Large intestine (tissue), 3 donors: ENCODE data around the gene KCNC4. TPM values are rescaled to one million over a fixed set of nuclear protein-coding genes. Genes with fewer than 3 reads are reported as not detected.

Experiments used
- DNase-seq, 2 donors: peaks; one replicate each; pipeline versions ENCODE4 v3.0.0 to v3.0.0-alpha.2; 2013
- H3K27ac ChIP-seq: one replicate; pipeline ENCODE4 v1.5.1; 2013; ENCODE audit warnings: low read length
- H3K27me3 ChIP-seq: 2 replicates; pipeline ENCODE4 v1.6.1; 2013; ENCODE audit warnings: low read length; ENCODE audit not compliant: control insufficient read depth, insufficient read depth
- H3K36me3 ChIP-seq: 2 replicates; pipeline ENCODE4 v1.6.1; 2013; ENCODE audit warnings: low read length; ENCODE audit not compliant: control insufficient read depth, insufficient read depth
- H3K4me1 ChIP-seq: one replicate; pipeline ENCODE4 v1.6.1; 2013; ENCODE audit warnings: low read length; ENCODE audit not compliant: control insufficient read depth, insufficient read depth
- H3K4me3 ChIP-seq: one replicate; pipeline ENCODE4 v1.5.1; 2013; ENCODE audit warnings: low read length
- H3K9me3 ChIP-seq: one replicate; pipeline ENCODE4 v1.6.1; 2013; ENCODE audit warnings: mild to moderate bottlenecking, low read depth, low read length, moderate library complexity; ENCODE audit not compliant: control insufficient read depth
- WGBS: methylation state at CpG from one replicate; pipeline ENCODE4 v1.1.5; 2013; ENCODE audit warnings: low lambda C conversion rate; ENCODE audit not compliant: insufficient coverage; 5-methylcytosine and 5-hydroxymethylcytosine counted together
- polyA plus RNA-seq: library from polyadenylated mRNA; unstranded; fragments of 120-200 nt; gene quantifications from one replicate; pipeline ENCODE4 v1.2.1, GENCODE V29; 2013

Gene KCNC4
- polyA plus RNA-seq, 1 donor: 3.5 TPM

DNA sequence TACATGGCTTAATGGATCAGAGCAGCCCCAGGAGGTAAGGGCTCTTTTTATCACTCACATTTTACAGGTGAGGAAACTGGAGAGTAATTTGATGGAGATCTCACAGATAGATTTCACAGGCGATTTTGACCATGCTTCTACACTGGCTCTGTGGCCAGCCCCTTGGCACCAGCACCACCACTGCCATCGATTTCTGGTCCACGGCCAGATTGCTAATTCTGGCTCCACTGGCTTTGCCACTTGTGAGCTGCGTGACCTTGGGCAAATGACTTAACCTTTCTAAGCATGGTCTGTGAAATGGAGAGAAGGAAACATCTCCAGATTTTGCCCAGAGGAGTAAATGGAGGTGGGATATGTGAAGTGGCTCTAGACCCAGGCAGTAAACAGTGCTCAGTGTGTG lies 32.6 kb downstream of the KCNC4 start:
- Histone ChIP-seq H3K36me3 (no peaks in the 10 kb centered on the region), H3K4me1 (no peaks in the 10 kb centered on the region), H3K27ac (no peak overlapping the region), H3K9me3 (no peaks in the 10 kb centered on the region), H3K27me3 (peaks cover 3% of the 10 kb centered on the region), H3K4me3 (no peak overlapping the region)
- WGBS: no CpG with 5 or more reads among the region's 4 CpGs
- DNase-seq: no peak

DNA sequence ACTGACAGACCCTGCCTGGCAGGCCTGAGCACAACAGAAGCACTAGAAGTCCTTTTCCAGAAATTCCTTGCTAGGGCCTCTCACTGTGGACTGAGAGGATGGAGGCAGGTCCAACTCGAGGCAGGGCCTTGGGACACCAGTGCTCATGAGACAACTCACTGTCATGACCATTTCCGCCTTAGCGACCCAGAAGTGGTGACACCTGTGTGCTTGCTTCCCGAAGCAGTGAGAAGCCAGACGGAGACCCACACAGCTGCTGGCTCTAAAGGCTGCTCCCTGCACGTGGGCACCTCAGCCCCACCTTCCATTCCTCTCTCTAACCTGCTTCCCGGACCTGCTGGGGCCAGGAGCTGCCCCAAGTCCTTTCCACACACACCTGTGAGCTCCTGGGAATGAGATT lies 33.0 kb downstream of the KCNC4 start:
- Histone ChIP-seq H3K4me3 (no peak overlapping the region), H3K4me1 (no peaks in the 10 kb centered on the region), H3K27ac (no peak overlapping the region), H3K27me3 (peaks cover 3% of the 10 kb centered on the region), H3K36me3 (no peaks in the 10 kb centered on the region), H3K9me3 (no peaks in the 10 kb centered on the region)
- no CpG with 5 or more reads among the region's 7 CpGs for WGBS
- DNase-seq: no peak

- no CpG with 5 or more reads among the region's 9 CpGs for WGBS
These were observed 33.5 kb downstream of the KCNC4 start for GRCh38 chr1:110243574-110243973.

GRCh38 chr1:110245876-110246620 lies 35.9 kb downstream of the KCNC4 start:
- Histone ChIP-seq H3K27me3 (peaks cover 3% of the 10 kb centered on the region), H3K36me3 (no peaks in the 10 kb centered on the region), H3K9me3 (no peaks in the 10 kb centered on the region), H3K4me1 (no peaks in the 10 kb centered on the region), H3K4me3 (no peak overlapping the region), H3K27ac (no peak overlapping the region)
- WGBS: 90% methylated on average over 2 of the region's 9 CpGs
- DNase-seq: no peak

More at GRCh38 chr1:110243574-110243973, 33.5 kb downstream of the KCNC4 start:
- H3K4me1 ChIP-seq: no peaks in the 10 kb centered on the region
- H3K27me3 ChIP-seq: peaks cover 3% of the 10 kb centered on the region
- no peaks in the 10 kb centered on the region for H3K9me3 ChIP-seq
- no peak overlapping the region for H3K27ac ChIP-seq
- DNase-seq: no peak
- no peak overlapping the region for H3K4me3 ChIP-seq
- no peaks in the 10 kb centered on the region for H3K36me3 ChIP-seq

DNA sequence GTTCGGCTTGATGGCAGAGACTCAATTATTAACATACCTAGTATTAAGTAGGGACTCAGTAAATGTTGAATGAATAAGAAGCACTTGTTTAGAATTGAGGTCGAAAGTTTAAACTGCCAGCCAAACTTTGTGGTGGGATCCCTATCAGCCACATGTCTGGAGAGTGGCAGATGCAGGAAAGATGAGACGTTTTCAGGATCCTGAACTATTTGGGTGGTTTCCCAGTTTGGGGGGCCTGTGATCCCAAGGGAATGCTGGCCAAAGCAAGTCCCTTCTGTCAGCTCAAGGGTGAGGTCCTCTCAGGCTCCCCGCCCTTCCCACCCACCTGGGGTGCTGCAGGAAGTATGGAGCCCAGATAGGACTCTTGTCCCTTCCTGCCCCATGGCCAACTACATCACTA lies 38.6 kb downstream of the KCNC4 start:
- Histone ChIP-seq H3K36me3 (no peaks in the 10 kb centered on the region), H3K27me3 (peaks cover 3% of the 10 kb centered on the region), H3K4me3 (no peak overlapping the region), H3K4me1 (no peaks in the 10 kb centered on the region), H3K9me3 (no peaks in the 10 kb centered on the region), H3K27ac (no peak overlapping the region)
- no peak for DNase-seq
- no CpG with 5 or more reads among the region's 4 CpGs for WGBS

GRCh38 chr1:110249256-110249655 lies 39.1 kb downstream of the KCNC4 start:
- H3K27ac ChIP-seq: no peak overlapping the region
- H3K36me3 ChIP-seq: no peaks in the 10 kb centered on the region
- H3K27me3 ChIP-seq: peaks cover 3% of the 10 kb centered on the region
- no peaks in the 10 kb centered on the region for H3K9me3 ChIP-seq
- DNase-seq: no peak
- no CpG with 5 or more reads among the region's 4 CpGs for WGBS
- H3K4me3 ChIP-seq: no peak overlapping the region
- no peaks in the 10 kb centered on the region for H3K4me1 ChIP-seq

- WGBS: 85% methylated on average over 1 of the region's 4 CpGs
- no peak overlapping the region for H3K4me3 ChIP-seq
- no peak for DNase-seq
- H3K27me3 ChIP-seq: peaks cover under 1% of the 10 kb centered on the region
- H3K27ac ChIP-seq: no peak overlapping the region
- H3K4me1 ChIP-seq: no peaks in the 10 kb centered on the region
- H3K9me3 ChIP-seq: no peaks in the 10 kb centered on the region
- no peaks in the 10 kb centered on the region for H3K36me3 ChIP-seq
These were observed 39.9 kb downstream of the KCNC4 start for GRCh38 chr1:110250008-110250407.

- Histone ChIP-seq H3K27ac (no peak overlapping the region), H3K27me3 (peaks cover 5% of the 10 kb centered on the region), H3K9me3 (no peaks in the 10 kb centered on the region), H3K4me1 (no peaks in the 10 kb centered on the region), H3K4me3 (no peak overlapping the region), H3K36me3 (no peaks in the 10 kb centered on the region)
- WGBS: no CpG with 5 or more reads among the region's 2 CpGs
- no peak for DNase-seq
These were observed 40.6 kb downstream of the KCNC4 start for GRCh38 chr1:110250749-110251148.

GRCh38 chr1:110253213-110253612 lies 43.1 kb downstream of the KCNC4 start:
- WGBS: no CpG with 5 or more reads among the region's 1 CpG
- Histone ChIP-seq H3K9me3 (no peaks in the 10 kb centered on the region), H3K36me3 (no peaks in the 10 kb centered on the region), H3K4me1 (no peaks in the 10 kb centered on the region), H3K27me3 (peaks cover 6% of the 10 kb centered on the region), H3K27ac (no peak overlapping the region), H3K4me3 (no peak overlapping the region)
- no peak for DNase-seq

DNA sequence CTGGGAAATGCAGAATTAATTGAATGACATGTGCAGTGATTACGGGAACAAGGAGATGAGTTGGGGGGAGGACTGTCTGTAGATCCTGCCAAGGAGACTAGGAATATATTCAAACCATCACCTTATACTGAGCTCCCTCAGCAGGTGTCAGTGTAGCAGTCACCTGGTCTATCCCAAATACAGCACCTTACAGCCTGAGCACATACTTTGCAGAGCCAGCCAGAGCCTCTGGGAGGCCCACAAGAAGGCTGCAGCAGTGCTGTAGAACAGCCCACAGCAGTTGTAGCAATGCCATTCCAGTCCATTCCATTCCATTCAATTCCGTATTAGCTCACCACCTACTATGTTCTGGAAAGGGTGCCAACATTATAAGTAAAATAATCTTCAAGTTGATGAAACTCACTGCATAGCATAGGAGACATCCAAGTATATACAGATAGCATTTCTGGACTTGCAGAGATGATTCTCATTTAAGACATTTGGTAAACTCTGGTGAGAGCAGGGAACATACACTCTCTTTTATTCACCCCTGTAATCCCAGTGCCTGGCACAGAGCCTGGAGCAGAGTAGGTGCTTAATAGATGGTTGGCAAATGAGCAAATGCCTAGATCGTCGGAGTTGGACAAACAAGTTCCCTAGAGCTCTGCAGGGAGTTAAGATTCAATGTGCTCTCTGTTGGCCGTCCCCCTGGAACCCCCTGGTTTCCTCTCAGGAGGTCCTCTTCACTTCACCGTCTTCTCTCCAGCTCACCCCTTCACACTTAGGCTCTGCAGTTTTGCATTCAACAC lies 44.7 kb downstream of the KCNC4 start:
- WGBS: no CpG with 5 or more reads among the region's 6 CpGs
- Histone ChIP-seq H3K9me3 (no peaks in the 10 kb centered on the region), H3K27ac (no peak overlapping the region), H3K4me3 (no peak overlapping the region), H3K36me3 (no peaks in the 10 kb centered on the region), H3K4me1 (no peaks in the 10 kb centered on the region), H3K27me3 (peaks cover 6% of the 10 kb centered on the region)
- no peak for DNase-seq
